ENCODE results near the gene RXRB. TPM values are rescaled to one million over a fixed set of nuclear protein-coding genes. Genes with fewer than 3 reads are reported as not detected.
A peak's percentile ranks its signal among the peaks of the same experiment; 100 is the strongest.

The RXRB gene
- total RNA-seq, 2 donors from 2014 or later = 46.6 to 89.0 TPM

DNA sequence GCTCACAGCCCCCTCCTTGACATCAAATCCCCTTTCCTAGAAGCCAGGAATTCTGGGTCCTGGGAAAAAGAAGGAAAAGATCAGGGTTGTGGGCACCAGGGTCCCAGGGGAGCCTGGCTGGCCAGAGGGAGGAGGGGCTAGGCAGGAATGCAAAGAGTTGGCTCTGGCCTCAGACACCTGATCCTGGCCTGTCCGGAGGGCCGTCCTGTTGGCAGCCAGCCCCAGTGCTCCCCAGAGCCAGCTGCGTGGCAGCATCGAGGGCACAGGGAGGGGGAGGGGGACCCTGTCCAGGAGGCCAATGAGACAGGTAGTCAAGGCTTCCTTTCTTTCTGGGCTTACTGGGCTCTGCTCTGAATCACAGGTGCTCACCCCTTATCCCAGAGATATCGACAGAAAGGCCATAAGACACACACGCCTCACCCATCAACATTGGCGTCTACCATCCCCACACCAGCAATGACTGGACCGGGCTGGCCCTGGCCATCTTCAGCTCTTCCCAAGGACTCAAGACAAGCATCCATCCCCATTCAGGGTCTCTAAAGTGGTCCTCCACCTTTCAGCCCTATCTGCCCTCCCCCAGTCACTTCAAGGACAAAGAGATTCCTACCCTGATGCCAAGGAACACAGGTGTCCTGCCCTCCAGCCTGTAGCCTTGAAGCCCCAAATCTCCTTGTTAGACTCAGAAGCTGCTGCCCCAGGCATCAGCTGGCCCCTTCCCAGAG is 8.9 kb downstream of the RXRB start:
- H3K27ac Mint-ChIP-seq = no peak overlapping the region

DNA sequence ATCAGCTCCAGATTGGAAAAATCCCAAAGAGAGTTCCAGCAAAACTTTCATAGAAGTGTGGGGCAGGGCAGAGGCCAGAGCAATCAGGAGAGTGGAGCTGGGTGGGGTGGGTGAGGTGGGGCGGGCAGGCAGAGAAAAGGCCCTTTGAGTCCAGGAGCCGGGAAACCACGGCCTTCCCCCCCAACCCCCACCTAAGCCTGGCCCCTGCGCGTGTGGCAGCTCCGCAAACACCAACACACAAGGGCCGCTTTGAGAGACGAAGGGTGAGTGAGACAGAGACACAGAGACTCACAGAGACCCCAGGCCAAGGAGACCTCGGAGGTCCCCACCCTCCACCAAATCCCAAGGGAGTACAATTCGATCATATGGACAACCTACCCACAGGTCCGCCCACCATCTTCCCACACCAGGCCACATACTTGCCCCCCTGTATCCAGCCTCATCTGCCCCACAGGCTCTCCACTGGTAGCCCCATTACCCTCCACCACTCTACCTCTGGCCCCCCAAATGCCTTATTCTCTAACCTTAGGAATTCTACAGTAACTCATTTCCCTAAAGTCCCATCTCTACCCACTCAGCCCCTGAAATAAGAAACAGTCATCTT is 9.9 kb downstream of the RXRB start:
- no peak overlapping the region for H3K27ac Mint-ChIP-seq

More for the DNA sequence above, 8.9 kb downstream of the RXRB start:
- Mint-ChIP-seq H3K9me3 (no peaks in the 10 kb centered on the region), H3K36me3 (peaks cover 7 to 13% of the 10 kb centered on the region in 2 donors)
- ATAC-seq = peak in 1 of 2 donors; percentile 9
- DNase-seq (ENCODE audit: low spot score in 2 of 2) = no peak

DNA sequence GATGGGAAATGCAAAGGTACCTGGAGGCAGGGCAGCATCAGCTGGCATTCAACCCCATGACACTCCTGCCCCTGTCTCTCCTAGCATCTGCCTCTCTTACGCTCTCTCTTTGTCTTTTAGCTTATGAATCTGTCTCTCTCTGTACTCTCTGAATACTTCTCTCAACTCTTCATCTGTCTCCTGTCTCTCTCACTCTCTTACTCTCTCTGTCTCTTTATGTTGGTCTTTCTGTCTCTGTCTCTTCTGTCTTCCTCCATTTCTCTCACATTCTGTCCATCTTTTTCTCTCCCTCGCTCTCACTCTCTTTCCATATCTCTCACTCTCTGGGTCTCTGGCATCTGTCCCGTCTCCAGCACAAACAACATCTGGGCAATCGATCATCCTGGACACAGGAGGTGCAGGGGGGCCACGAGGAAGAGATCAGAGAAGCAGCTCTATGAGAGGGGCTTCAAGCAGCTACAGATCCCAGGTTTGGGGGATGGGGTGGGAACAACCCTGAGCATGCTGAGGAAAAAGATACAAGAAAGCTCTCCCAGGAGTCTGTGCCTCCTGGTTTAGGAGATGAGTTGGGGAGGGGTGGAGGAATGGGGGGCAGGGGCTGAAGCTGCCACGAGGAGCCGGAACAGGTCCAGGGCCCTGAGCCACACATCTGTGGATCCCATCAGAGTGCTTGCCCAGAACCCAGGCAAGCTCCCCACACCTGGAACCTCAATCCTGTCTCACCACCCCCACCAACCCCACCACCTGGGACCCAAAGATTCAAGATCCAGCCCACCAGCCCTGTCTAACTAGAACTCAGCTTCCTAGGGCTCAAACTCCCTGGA is 10.6 kb downstream of the RXRB start:
- Mint-ChIP-seq H3K36me3 (peaks cover 0 to under 1% of the 10 kb centered on the region in 2 donors), H3K27ac (no peak overlapping the region), H3K9me3 (peaks cover 0 to under 1% of the 10 kb centered on the region in 2 donors)
- ATAC-seq = no peak
- DNase-seq (ENCODE audit: low spot score in 2 of 2) = no peak

More for the DNA sequence above, 9.9 kb downstream of the RXRB start:
- ATAC-seq = no peak
- Mint-ChIP-seq H3K36me3 (peaks cover 4% of the 10 kb centered on the region in 2 donors), H3K9me3 (no peaks in the 10 kb centered on the region)
- DNase-seq (ENCODE audit: low spot score in 2 of 2) = no peak

DNA sequence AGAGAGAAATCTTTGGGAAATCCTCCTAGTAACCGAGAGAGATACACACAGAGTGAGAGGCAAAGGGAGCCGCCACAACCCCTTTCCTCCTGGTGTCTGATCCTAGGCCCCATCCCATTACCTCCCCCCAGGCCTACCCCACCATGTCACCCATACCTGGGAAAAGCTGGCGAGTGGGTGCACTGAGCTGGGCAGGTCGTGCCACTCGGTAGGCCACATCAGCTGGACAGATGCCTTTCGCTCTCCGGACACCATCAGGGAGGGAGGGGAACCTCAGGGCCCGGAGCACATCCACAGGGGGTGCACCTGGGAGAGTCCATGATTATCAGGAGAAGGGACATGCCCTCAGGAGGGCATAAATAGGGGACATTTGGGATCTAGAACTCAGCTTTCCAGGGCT is 11.3 kb downstream of the RXRB start:
- H3K27ac Mint-ChIP-seq = no peak overlapping the region
- no peak for ATAC-seq

DNA sequence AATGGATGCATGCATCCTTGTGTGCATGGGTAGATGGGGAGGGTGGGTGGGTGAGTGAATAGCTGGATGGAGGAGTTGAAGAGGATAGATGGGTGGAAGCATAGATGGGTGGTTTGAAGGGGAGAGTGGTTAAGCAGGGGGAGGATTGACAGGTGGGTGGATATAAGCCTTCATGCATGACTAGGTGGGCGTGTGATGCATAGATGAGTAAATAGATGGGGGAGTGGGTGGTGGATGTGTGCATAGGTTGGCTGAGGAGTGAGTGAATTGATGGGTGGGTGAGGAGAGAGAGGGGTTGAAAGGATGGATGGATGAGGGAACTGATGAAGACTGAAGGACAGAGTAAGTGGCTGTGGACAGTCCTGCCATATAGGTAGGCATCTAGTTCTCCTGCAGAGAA is 12.7 kb downstream of the RXRB start:
- Mint-ChIP-seq H3K36me3 (peaks cover 12 to 20% of the 10 kb centered on the region in 2 donors), H3K9me3 (peaks cover 11 to 18% of the 10 kb centered on the region in 2 donors), H3K27ac (no peak overlapping the region)
- no peak for ATAC-seq
- DNase-seq (ENCODE audit: low spot score in 2 of 2) = no peak

More for the DNA sequence above, 11.3 kb downstream of the RXRB start:
- no peak for DNase-seq (ENCODE audit: low spot score in 2 of 2)
- Mint-ChIP-seq H3K36me3 (peaks cover 0 to 7% of the 10 kb centered on the region in 2 donors), H3K9me3 (peaks cover 0 to 7% of the 10 kb centered on the region in 2 donors)

DNA sequence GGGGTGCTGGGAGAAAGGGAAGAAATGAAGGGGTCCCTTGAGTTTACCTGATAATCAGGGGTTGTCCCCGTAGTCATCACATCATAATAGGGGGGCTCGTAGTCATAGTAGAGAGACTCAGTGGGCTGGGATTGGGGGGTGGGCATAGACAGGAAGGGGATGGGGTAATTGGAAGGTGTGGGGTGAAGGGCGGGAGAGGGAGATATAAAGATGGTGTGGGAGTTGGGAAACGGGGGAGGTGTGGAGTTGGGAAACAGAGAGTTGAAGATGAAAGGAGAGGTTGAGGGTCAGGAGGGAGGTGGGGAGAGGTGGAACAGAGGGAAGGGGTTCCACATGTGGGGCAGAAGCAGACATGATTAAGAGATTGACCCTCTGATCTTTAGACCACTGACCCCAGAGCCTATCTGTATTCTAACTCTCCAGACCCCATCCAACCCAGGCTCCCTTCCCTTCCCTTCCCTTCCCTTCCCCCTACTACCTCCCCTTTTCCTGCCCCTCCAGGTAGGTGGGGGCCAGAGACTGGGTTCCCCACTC is 14.7 kb downstream of the RXRB start:
- peaks cover 14 to 22% of the 10 kb centered on the region in 2 donors for H3K9me3 Mint-ChIP-seq
- DNase-seq (ENCODE audit: low spot score in 2 of 2) (no peak), ATAC-seq (no peak)
- no peak overlapping the region for H3K27ac Mint-ChIP-seq
- peaks cover 15 to 24% of the 10 kb centered on the region in 2 donors for H3K36me3 Mint-ChIP-seq

DNA sequence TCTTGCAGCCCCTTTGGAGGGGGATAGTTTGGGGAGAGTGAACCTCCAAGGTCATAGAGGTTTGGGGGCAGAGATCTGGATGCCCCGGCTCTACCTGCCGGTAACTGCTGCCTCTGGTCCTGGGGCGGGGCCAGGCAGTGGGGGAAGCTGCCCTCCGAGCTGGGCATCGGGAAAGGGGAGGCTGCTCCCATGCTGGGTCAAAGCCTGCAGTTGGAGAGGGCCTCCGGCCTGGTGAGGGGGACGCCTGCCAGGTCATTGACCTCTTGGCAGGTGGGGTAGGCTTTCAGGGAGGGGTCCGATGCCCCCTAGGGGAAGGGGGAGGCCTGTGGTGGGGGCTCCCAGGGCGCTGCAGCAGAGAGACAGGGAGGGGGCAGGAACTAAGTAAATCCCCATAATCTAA is 15.3 kb downstream of the RXRB start:
- Mint-ChIP-seq H3K36me3 (peaks cover 15 to 24% of the 10 kb centered on the region in 2 donors), H3K27ac (peak overlapping the region in 1 of 2 donors; percentile 96), H3K9me3 (peaks cover 14 to 22% of the 10 kb centered on the region in 2 donors)
- no peak for ATAC-seq
- DNase-seq (ENCODE audit: low spot score in 2 of 2) = no peak

DNA sequence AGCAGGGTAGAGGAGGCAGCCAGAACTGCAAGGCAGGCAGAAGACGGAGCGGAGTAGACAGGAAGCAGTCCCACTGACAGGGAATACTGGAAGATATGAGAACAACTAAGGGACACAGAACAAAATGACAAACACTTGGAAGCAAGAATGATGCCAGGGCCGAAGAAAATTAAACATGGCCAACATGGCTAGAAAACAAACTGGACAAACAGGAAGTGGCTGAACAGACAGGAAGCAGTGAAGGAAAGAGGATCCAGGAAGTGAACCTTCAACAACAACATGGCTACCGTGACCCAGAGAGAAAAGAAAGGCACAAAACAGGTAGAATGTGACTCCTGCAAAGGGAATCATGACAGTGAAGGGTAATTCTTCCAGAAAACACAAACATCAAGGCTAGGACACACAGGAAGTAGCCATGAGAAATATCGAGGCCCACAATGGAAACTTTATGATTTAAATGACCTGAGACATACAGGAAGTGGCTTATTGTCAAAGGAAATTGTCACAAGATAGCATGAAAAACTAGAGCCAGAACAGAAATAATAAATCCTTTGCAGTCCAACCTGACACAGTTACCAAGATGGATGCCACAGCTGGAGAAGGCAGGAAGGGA is 17.3 kb downstream of the RXRB start:
- Mint-ChIP-seq H3K36me3 (peaks cover 15 to 24% of the 10 kb centered on the region in 2 donors), H3K27ac (peak overlapping the region; percentile 90 to 96), H3K9me3 (peaks cover 14 to 22% of the 10 kb centered on the region in 2 donors)
- ATAC-seq (peak in 1 of 2 donors; percentile 58), DNase-seq (ENCODE audit: low spot score in 2 of 2) (no peak)

DNA sequence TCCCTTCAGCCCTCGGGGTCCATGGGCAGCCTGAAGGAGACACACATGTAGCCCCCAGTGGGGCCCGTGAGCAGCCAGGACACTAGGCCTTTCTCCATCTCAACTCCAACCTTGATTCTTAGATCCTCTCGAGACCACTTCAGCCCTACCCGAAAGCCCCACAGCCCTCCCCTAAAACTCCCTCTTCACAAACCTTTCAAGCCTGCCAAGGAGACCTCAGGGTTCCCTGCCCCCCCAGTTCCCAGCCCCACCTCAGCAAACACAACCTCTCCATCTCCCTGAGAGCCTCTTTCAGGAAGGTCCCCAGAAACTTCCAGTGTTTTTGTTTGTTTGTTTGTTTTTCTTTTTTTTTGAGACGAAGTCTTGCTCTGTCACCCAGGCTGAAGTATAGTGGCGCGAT is 19.3 kb downstream of the RXRB start:
- H3K27ac Mint-ChIP-seq = peak overlapping the region in 1 of 2 donors; percentile 56
- no peak for DNase-seq (ENCODE audit: low spot score in 2 of 2)
- H3K9me3 Mint-ChIP-seq = peaks cover 14 to 22% of the 10 kb centered on the region in 2 donors
- peaks cover 15 to 24% of the 10 kb centered on the region in 2 donors for H3K36me3 Mint-ChIP-seq
- no peak for ATAC-seq

DNA sequence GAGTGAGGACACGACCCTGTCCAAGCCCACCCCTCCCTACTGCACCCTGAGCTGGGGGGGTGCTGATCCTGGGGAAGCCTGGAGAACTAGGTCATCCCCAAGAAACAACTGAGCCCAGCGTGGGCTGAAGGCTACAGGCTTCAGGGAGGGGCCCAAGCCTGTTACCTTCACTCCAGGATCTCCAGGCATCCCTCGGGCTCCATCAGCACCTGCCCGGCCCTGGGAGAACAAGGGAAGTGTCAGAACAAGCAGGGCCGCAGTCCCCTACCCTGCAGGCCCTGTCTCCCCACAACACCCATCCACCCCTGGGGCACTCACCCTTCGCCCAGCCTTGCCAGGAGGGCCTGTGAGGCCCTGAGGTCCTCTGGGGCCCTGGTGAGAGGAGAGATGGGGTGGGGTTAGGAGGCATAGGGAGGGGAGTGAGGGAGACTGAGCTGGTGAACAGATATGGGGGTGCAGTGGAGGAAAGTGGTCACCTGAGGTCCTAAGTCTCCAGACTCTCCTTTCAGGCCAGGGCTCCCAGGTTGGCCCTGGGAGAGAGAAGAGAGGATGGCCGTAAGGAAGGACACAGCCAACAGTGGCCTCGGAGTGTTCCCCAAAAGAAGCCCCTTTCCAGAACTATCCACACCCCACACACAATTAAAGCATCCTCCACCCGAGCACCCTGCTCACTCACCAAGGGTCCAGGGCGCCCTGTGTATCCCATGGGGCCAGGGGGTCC is 21.6 kb downstream of the RXRB start:
- DNase-seq (ENCODE audit: low spot score in 2 of 2) = no peak
- no peak for ATAC-seq
- Mint-ChIP-seq H3K27ac (peak overlapping the region in 1 of 2 donors; percentile 22), H3K9me3 (peaks cover 14 to 15% of the 10 kb centered on the region in 2 donors), H3K36me3 (peaks cover 14 to 16% of the 10 kb centered on the region in 2 donors)

DNA sequence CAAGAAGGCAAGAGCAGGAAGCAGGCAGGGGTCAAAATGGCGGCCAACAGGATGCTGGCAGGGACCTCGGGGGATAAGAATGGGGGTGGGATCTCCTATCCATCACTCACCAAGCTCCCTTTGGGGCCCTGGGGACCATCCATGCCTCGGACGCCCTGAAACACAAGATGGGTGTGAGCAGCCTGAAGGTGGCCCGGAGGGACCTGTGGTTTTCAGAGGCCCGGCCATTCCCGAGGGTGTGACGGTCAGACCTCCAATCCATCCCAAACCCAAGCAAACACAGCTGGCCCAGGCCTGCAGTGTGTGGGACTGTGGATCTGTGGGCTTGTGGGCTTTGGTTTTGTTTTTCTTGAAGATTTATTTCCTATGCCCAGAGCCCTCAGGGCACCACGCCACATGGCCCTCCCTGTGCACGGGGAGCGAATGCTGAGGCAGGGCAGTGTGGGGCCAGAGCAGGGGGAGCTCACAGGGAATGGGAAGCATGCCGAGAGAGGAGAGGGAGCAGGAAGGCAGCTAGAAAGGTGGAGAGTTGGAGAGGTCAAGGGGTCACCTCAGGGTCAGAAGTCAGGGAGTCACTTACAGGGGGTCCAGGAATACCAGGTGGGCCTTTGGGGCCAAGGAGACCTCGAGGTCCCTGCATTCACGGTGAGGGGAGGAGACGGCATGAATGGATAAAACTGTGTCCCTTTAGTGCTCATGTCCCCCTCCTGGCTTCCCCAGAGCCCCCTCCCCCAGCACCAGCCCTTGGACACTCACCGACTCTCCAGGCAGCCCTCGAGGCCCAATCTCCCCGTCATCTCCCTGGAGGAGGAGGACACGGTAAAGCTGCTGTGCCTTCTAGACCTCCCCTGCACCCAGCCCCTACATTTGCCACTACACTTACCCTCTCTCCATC is 22.7 kb downstream of the RXRB start:
- DNase-seq (ENCODE audit: low spot score in 2 of 2) (no peak), ATAC-seq (no peak)
- H3K36me3 Mint-ChIP-seq = peaks cover 3 to 5% of the 10 kb centered on the region in 2 donors
- peaks cover 3 to 4% of the 10 kb centered on the region in 2 donors for H3K9me3 Mint-ChIP-seq
- peak overlapping the region in 1 of 2 donors; percentile 2 for H3K27ac Mint-ChIP-seq

DNA sequence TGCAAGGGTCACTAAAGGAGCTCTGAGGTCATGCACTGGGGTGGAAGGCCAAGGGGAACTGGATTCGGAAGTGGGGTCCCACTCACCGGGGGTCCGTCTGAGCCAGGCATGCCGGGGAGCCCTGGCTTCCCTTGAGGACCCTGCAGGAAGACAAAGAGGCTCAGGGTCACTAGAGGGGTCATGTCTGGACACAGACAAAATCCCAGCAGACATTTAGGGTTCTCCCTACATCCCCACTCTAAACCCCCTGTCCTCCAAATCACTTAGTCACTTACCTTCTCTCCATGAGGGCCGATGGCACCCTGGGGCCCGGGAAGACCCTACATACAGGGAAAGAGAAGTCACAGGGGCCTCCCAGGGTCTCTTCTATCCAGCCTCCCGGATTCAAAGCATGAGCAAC is 23.6 kb downstream of the RXRB start:
- DNase-seq (ENCODE audit: low spot score in 2 of 2) = no peak
- no peak for ATAC-seq
- Mint-ChIP-seq H3K27ac (peak overlapping the region in 1 of 2 donors; percentile 2), H3K36me3 (no peaks in the 10 kb centered on the region), H3K9me3 (no peaks in the 10 kb centered on the region)

DNA sequence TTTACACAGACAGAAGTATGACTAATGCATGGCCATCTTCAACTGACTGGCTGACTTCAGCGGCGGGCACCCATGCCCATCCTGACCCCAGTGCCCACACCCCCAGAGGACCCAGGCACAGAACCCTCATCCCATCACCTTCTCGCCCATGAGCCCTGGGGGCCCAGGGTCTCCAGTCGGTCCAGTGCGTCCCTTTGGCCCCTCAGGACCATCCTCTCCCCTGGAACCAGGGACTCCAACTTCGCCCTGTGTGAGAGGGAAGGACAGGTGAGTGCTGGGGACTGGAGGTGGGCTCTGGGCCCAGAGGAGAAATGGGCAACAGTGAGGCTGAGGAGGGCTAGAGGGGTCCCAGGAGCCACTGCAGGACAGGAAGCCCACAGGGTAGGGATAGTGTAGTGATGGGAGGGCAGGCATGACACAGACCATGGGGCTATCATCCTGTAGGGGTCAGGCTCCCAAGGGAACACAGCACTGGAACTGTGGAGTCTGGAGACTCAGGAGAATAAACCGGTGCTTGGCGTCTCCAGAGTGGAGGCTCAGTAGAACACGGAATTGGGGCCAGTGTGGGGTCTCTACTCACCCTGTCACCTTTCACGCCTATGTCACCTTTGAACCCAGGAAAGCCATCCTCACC is 24.9 kb downstream of the RXRB start:
- Mint-ChIP-seq H3K9me3 (no peaks in the 10 kb centered on the region), H3K27ac (peak overlapping the region in 1 of 2 donors; percentile 2), H3K36me3 (no peaks in the 10 kb centered on the region)
- DNase-seq (ENCODE audit: low spot score in 2 of 2) = no peak
- ATAC-seq = no peak

DNA sequence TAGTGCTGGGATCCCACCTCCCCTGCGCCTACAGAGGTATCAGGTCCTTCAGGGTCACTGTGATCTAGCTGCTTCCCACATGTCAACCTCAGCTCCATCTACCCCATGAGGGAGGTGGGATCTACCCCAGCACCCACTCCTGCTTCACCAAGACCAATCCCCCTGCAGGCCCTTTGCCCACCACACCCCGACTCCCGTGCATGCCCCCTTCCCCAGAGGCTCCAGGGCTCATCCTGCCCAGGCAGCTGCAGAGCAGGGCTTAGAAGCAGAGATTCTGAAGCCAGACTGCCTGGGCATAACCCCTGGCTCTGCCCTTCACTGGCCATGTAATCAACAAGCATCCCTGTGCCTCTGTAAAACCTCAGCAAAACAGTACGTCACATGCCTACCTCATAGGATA is 25.7 kb downstream of the RXRB start:
- DNase-seq (ENCODE audit: low spot score in 2 of 2) (no peak), ATAC-seq (peak in 1 of 2 donors; percentile 11)
- Mint-ChIP-seq H3K9me3 (no peaks in the 10 kb centered on the region), H3K36me3 (no peaks in the 10 kb centered on the region), H3K27ac (peak overlapping the region in 1 of 2 donors; percentile 2)

All from activated naive CD4-positive, alpha-beta T cell treated with anti-CD3 and anti-CD28 coated beads, Interleukin-2, amount 50 U/mL, for 72 hours (primary cell).